ENCODE data around the gene NCOA6. TPM values are rescaled to one million over a fixed set of nuclear protein-coding genes. Genes with fewer than 3 reads are reported as not detected.
A peak's percentile ranks its signal among the peaks of the same experiment; 100 is the strongest.
"Not testable (repeated sequence)": the region's sequence is repeated elsewhere in the genome, so short reads cannot be mapped to it uniquely, and the experiment has no call there.

NCOA6 gene
- total and polyA plus RNA-seq, 5 donors from 2014 or later = 1.7 to 31.5 (median 3.9) TPM

DNA sequence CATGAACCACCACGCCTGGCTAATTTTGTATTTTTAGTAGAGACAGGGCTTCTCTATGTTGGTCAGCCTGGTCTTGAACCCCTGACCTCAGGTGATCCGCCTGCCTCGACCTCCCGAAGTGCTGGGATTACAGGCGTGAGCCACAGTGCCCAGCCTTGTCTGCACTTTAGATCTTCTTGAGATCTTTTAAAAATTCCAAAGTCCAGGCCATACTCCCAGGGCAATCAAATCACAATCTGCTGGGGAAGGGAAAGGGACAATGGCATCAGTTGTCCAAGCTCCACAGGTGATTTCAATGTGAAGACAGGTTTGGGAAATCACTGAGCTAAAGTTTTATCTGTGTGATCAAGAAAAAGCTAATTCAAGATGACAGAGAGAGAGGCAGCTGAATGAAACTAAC lies 16.9 kb downstream of the NCOA6 start:
- Histone ChIP-seq H3K4me3 (ENCODE audit: low read depth, low read length) (no peak overlapping the region), H3K4me1 (ENCODE audit: control insufficient read depth, insufficient read depth, low read length, poor library complexity, severe bottlenecking) (no peaks in the 10 kb centered on the region), H3K9me3 (ENCODE audit: control insufficient read depth in 2 of 2, low read length in 2 of 2) (no peaks in the 10 kb centered on the region), H3K27me3 (ENCODE audit: control insufficient read depth, insufficient read depth, low read length) (no peaks in the 10 kb centered on the region), H3K27ac (ENCODE audit: insufficient read depth, low read length, poor library complexity, severe bottlenecking) (no peak overlapping the region), H3K36me3 (ENCODE audit: control insufficient read depth, insufficient read depth, low read length) (peaks cover 2% of the 10 kb centered on the region)
- Mint-ChIP-seq H3K36me3 (no peaks in the 10 kb centered on the region), H3K9me3 (no peaks in the 10 kb centered on the region), H3K27ac (no peak overlapping the region), H3K27me3 (no peaks in the 10 kb centered on the region), H3K4me3 (no peak overlapping the region), H3K4me1 (peaks cover 12 to 29% (median 27%) of the 10 kb centered on the region in 4 donors)
- ATAC-seq (ENCODE audit: low read depth in 2 of 2) = no peak
- no peak for DNase-seq

DNA sequence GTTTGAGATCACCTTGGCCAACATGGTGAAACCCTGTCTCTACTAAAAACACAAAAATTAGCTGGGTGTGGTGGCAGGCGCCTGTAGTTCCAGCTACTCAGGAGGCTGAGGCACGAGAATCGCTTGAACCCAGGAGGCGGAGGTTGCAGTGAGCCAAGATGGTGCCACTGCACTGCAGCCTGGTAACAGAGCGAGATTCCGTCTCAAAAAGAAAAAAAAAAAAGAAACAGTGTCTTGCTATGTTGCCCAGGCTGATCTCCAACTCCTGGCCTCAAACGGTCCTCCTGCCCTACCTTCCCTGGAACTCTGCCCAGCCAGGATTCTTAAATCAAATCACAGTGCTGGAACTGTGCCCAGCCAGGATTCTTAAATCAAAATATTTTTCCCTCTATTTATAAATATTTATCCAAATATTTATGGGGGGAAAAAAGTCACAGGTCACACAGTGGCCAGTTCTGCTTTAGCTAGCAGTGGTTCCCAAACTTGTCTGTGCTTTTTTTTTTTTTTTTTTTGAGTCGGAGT lies 17.4 kb downstream of the NCOA6 start:
- H3K27ac Mint-ChIP-seq; H3K4me3 Mint-ChIP-seq; H3K36me3 ChIP-seq (ENCODE audit: control insufficient read depth, insufficient read depth, low read length); H3K4me3 ChIP-seq (ENCODE audit: low read depth, low read length); ATAC-seq (ENCODE audit: low read depth in 2 of 2); H3K4me1 ChIP-seq (ENCODE audit: control insufficient read depth, insufficient read depth, low read length, poor library complexity, severe bottlenecking); DNase-seq; H3K27me3 ChIP-seq (ENCODE audit: control insufficient read depth, insufficient read depth, low read length); H3K27me3 Mint-ChIP-seq; H3K36me3 Mint-ChIP-seq; H3K27ac ChIP-seq (ENCODE audit: insufficient read depth, low read length, poor library complexity, severe bottlenecking); H3K9me3 Mint-ChIP-seq; H3K9me3 ChIP-seq (ENCODE audit: control insufficient read depth in 2 of 2, low read length in 2 of 2): not testable (repeated sequence)
- H3K4me1 Mint-ChIP-seq = peaks cover 12 to 35% (median 27%) of the 10 kb centered on the region in 4 donors

DNA sequence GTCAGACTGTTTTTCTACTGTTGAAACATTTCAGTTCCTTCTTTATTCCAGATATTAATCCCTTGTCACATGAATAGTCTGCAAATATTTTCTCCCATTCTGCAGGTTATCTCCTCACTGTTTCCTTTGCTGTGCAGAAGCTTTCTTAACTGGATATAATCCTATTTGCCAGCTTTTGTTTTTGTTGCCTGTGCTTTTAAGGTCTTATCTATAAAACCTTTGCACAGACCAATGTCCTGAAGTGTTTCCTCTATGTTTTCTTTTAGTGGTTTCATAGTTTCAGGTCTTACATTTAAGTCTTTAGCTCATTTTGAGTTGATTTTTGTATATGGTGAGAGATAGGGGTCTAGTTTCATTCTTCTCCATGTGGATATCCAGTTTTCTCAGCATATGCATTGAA lies 19.2 kb downstream of the NCOA6 start:
- H3K9me3 ChIP-seq (ENCODE audit: control insufficient read depth in 2 of 2, low read length in 2 of 2) = no peaks in the 10 kb centered on the region
- Mint-ChIP-seq H3K27me3 (no peaks in the 10 kb centered on the region), H3K27ac (peak overlapping the region in 1 of 3 donors; percentile 12), H3K4me1 (peaks cover 13 to 34% (median 31%) of the 10 kb centered on the region in 4 donors), H3K4me3 (no peak overlapping the region), H3K9me3 (no peaks in the 10 kb centered on the region), H3K36me3 (peaks cover 7% of the 10 kb centered on the region)
- no peaks in the 10 kb centered on the region for H3K27me3 ChIP-seq (ENCODE audit: control insufficient read depth, insufficient read depth, low read length)
- no peak for ATAC-seq (ENCODE audit: low read depth in 2 of 2)
- no peak overlapping the region for H3K4me3 ChIP-seq (ENCODE audit: low read depth, low read length)
- no peak overlapping the region for H3K27ac ChIP-seq (ENCODE audit: insufficient read depth, low read length, poor library complexity, severe bottlenecking)
- DNase-seq = no peak
- H3K4me1 ChIP-seq (ENCODE audit: control insufficient read depth, insufficient read depth, low read length, poor library complexity, severe bottlenecking) = no peaks in the 10 kb centered on the region
- H3K36me3 ChIP-seq (ENCODE audit: control insufficient read depth, insufficient read depth, low read length) = peaks cover 2% of the 10 kb centered on the region

DNA sequence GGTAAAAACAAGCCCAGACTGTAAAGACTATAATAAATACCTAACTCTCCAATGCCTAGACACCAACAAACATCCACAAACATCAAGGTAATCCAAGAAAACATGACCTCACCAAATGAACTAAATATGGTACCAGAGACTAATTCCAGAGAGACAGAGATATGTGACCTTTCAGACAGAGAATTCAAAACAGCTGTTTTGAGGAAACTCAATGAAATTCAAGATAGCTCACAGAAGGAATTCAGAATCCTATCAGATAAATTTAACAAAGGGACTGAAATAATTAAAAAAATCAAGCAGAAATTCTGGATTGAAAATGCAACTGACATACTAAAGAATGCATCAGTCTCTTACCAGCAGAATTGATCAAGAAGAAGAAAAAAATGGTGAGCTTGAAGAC lies 26.6 kb downstream of the NCOA6 start:
- Mint-ChIP-seq H3K27ac (no peak overlapping the region), H3K9me3 (no peaks in the 10 kb centered on the region), H3K4me3 (no peak overlapping the region), H3K4me1 (peaks cover 35 to 62% (median 49%) of the 10 kb centered on the region in 4 donors), H3K27me3 (no peaks in the 10 kb centered on the region), H3K36me3 (peaks cover 7% of the 10 kb centered on the region)
- ATAC-seq (ENCODE audit: low read depth in 2 of 2) (no peak), DNase-seq (no peak)
- Histone ChIP-seq H3K36me3 (ENCODE audit: control insufficient read depth, insufficient read depth, low read length) (no peaks in the 10 kb centered on the region), H3K27ac (ENCODE audit: insufficient read depth, low read length, poor library complexity, severe bottlenecking) (no peak overlapping the region), H3K4me1 (ENCODE audit: control insufficient read depth, insufficient read depth, low read length, poor library complexity, severe bottlenecking) (peaks cover 3% of the 10 kb centered on the region), H3K27me3 (ENCODE audit: control insufficient read depth, insufficient read depth, low read length) (no peaks in the 10 kb centered on the region), H3K4me3 (ENCODE audit: low read depth, low read length) (no peak overlapping the region), H3K9me3 (ENCODE audit: control insufficient read depth in 2 of 2, low read length in 2 of 2) (no peaks in the 10 kb centered on the region)

DNA sequence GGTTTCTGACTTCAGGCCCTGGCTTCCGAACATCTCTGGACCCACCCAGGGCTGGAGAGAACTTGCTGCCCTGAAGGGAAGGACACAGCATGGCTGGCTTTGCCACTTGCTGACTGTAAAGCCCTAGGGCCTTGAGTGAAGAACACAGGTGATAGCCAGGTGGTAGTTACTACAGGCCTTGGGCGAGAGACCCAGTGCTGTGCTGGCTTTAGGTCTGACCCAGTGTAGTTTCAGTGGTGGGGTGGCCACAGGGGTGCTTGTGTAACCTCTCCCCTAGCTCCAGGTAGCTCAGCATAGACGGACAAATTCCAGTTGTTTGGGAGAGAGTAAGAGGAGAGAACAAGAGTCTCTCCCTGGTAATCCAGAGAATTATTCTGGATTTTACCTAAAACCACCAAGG lies 27.1 kb downstream of the NCOA6 start:
- no peaks in the 10 kb centered on the region for H3K9me3 Mint-ChIP-seq
- H3K27me3 Mint-ChIP-seq = no peaks in the 10 kb centered on the region
- no peak overlapping the region for H3K4me3 ChIP-seq (ENCODE audit: low read depth, low read length)
- no peak for DNase-seq
- peak overlapping the region in 1 of 4 donors; percentile 30 for H3K4me3 Mint-ChIP-seq
- ATAC-seq (ENCODE audit: low read depth in 2 of 2) = no peak
- no peak overlapping the region for H3K27ac ChIP-seq (ENCODE audit: insufficient read depth, low read length, poor library complexity, severe bottlenecking)
- no peaks in the 10 kb centered on the region for H3K36me3 ChIP-seq (ENCODE audit: control insufficient read depth, insufficient read depth, low read length)
- H3K27me3 ChIP-seq (ENCODE audit: control insufficient read depth, insufficient read depth, low read length) = no peaks in the 10 kb centered on the region
- peaks cover 3% of the 10 kb centered on the region for H3K4me1 ChIP-seq (ENCODE audit: control insufficient read depth, insufficient read depth, low read length, poor library complexity, severe bottlenecking)
- H3K27ac Mint-ChIP-seq = no peak overlapping the region
- no peaks in the 10 kb centered on the region for H3K9me3 ChIP-seq (ENCODE audit: control insufficient read depth in 2 of 2, low read length in 2 of 2)
- peaks cover 7% of the 10 kb centered on the region for H3K36me3 Mint-ChIP-seq
- H3K4me1 Mint-ChIP-seq = peaks cover 40 to 65% (median 48%) of the 10 kb centered on the region in 4 donors

DNA sequence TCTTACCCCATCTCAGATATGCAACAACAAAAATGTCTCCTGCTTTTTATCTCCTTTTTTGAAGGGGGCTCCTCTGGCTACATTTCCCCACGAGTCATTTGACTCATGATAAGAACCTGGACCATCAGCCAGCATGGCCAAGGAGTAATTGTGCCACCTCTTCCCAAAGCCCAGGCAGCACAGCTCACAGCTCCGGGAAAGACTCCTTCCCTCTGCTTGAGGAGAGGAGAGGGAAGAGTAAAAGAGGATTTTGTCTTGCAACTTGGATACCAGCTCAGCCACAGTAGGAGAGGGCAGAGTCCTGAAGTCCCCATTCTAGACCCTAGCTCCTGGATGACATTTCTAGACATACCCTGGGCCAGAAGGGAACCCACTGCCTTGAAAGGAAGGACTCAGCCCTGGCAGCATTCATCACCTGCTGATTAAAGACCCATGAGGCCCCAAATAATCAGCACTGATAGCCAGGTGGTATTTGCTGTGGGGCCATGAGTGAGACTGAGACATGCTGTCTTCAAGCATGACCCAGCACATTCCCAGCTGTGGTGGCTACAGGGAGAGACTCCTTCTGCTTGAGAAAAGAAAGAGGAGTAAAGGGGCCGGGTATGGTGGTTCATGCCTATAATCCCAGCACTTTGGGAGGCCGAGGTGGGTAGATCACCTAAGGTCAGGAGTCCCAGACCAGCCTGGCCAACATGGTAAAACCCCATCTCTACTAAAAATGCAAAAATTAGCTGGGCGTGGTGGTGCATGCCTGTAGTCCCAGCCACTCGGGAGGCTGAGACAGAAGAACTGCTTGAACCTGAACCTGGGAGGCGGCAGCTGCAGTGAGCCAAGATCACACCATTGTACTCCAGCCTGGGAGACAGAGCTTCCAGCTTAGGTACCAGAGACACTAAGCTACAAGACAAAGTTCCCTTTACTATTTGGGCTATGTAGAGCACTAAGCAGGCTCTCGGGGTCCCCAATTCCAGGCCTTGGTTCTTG lies 28.1 kb downstream of the NCOA6 start:
- Mint-ChIP-seq H3K9me3 (no peaks in the 10 kb centered on the region), H3K27me3 (no peaks in the 10 kb centered on the region), H3K4me3 (peak overlapping the region in 1 of 4 donors; percentile 30), H3K27ac (no peak overlapping the region), H3K4me1 (peaks cover 40 to 68% (median 47%) of the 10 kb centered on the region in 4 donors), H3K36me3 (peaks cover 7% of the 10 kb centered on the region)
- no peaks in the 10 kb centered on the region for H3K36me3 ChIP-seq (ENCODE audit: control insufficient read depth, insufficient read depth, low read length)
- H3K27ac ChIP-seq (ENCODE audit: insufficient read depth, low read length, poor library complexity, severe bottlenecking) = no peak overlapping the region
- DNase-seq (no peak), ATAC-seq (ENCODE audit: low read depth in 2 of 2) (no peak)
- peaks cover 3% of the 10 kb centered on the region for H3K4me1 ChIP-seq (ENCODE audit: control insufficient read depth, insufficient read depth, low read length, poor library complexity, severe bottlenecking)
- H3K27me3 ChIP-seq (ENCODE audit: control insufficient read depth, insufficient read depth, low read length) = no peaks in the 10 kb centered on the region
- H3K9me3 ChIP-seq (ENCODE audit: control insufficient read depth in 2 of 2, low read length in 2 of 2) = no peaks in the 10 kb centered on the region
- no peak overlapping the region for H3K4me3 ChIP-seq (ENCODE audit: low read depth, low read length)

DNA sequence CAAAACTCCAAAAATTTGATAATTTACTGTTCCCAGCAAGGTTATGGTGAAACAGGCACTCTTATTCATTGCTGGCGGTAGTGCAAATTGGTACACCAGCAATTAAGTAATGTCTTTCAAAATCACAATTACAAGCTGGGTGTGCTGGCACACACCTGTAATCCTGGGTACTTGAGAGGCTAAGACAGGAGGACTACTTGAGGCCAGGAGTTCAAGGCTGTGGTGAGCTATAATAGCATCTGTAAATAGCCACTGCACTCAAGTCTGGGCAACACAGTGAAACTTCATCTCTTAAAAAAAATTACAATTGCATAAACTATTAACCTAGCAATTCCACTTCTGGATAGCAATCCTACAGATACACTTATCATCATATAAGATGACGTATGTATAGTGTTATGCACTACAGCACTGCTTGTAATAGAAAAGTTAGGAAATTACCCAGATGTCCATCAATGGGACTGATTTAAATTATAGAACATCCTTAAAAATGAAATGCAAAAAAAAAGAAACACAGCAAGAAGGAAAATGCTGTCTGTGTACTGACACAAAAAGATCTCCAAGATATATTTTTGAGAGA lies 31.4 kb downstream of the NCOA6 start:
- Histone ChIP-seq H3K4me1 (ENCODE audit: control insufficient read depth, insufficient read depth, low read length, poor library complexity, severe bottlenecking) (no peaks in the 10 kb centered on the region), H3K27ac (ENCODE audit: insufficient read depth, low read length, poor library complexity, severe bottlenecking) (no peak overlapping the region), H3K27me3 (ENCODE audit: control insufficient read depth, insufficient read depth, low read length) (no peaks in the 10 kb centered on the region), H3K36me3 (ENCODE audit: control insufficient read depth, insufficient read depth, low read length) (peaks cover 6% of the 10 kb centered on the region), H3K9me3 (ENCODE audit: control insufficient read depth in 2 of 2, low read length in 2 of 2) (no peaks in the 10 kb centered on the region), H3K4me3 (ENCODE audit: low read depth, low read length) (no peak overlapping the region)
- Mint-ChIP-seq H3K27ac (no peak overlapping the region), H3K4me3 (no peak overlapping the region), H3K36me3 (peaks cover 2% of the 10 kb centered on the region), H3K9me3 (no peaks in the 10 kb centered on the region), H3K4me1 (peaks cover 14 to 43% (median 21%) of the 10 kb centered on the region in 4 donors), H3K27me3 (no peaks in the 10 kb centered on the region)
- ATAC-seq (ENCODE audit: low read depth in 2 of 2) (no peak), DNase-seq (no peak)
